ENCODE data around the gene NEK5.

The NEK5 gene

DNA sequence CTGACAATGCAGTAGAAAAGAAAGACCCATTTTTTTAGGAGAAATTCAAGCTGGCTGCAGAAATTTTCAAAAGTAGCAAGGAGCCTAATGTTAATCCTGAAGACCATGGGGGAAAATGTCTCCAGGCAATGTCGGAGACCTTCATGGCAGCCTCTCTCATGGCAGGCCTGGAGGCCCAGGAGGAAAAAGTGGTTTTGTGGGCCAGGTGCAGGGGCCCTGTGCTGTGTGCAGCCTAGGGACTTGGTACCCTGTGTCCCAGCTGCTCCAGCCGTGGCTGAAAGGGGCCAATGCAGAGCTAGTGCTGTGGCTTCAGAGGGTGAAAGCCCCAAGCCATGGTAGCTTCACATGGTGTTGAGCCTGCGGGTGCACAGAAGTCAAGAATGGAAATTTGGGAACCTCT lies 112.6 kb downstream of the NEK5 start:
- no peak for DNase-seq (ENCODE audit: low read depth in 1 of 2, low spot score in 1 of 2)
- in situ Hi-C loops (cut with HindIII; ENCODE audit: low pct_unique_long_range_greater_than_20kb, low sequenced_read_pairs), result no loop called here

DNA sequence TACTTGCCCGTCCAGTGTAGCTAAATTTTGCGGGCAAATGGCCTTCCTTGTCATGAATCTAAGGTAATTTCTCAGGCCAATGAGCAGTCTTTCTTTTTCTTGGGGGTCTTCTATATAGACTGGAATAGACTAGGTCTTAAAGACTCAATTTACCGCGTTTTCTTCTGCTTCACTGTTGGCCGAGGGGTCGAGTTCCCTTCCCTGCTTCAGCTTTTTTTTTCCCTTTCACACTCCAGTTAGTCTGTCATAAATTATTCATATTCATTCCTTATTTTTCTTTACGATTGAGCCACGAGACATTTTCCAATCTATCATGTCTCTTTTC lies 116.4 kb downstream of the NEK5 start:
- DNase-seq (ENCODE audit: low read depth in 1 of 2, low spot score in 1 of 2), result no peak
- in situ Hi-C loops (cut with HindIII; ENCODE audit: low pct_unique_long_range_greater_than_20kb, low sequenced_read_pairs), result no loop called here
- TF ChIP-seq JUND (IDR thresholded peaks at IDR 0.05; ENCODE audit: low read depth), result no peak

More for the DNA sequence above, 112.6 kb downstream of the NEK5 start:
- no peak for TF ChIP-seq JUND (IDR thresholded peaks at IDR 0.05; ENCODE audit: low read depth)

DNA sequence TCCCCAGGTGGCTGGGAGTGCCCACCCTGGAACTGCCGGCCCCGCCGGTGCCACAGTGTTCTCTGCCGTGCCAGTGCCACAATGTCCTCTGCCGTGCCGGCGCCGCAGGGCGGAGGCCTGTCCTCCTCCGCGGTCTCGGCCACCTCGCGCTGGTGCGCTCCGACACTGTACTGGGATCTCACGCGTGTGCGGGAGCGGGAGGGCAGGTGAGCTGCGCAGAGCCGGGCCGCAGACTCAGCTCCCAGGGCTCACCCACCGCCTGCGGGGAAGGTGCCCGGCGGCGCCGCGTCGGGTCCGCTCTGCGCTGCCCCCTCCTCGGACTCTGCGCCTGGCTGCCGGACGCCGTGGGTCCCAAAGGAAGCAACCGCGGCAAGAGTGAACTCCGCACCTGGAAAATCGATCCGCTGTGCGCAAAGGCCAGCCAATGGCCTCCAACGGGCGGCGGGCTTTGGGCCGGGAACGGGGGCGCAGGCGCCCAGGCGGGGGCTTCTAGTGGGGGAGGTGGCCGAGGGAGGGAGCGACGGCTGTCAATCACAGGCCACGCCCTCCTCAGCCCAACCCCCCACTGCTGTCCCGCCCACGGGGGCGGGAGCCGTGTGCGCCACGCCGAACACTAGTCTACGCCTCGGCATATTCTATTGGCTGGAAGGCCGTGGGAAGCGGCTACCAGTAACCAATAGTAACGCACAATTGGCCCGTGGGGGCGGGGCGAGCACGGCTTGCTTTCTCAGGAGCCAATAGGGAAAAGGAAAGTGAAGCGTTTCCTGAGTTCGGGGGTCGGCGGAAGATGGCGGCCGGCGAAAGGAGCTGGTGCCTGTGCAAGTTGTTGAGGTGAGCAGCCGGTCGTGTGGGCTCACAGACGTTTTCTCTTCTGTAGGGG lies 117.0 kb downstream of the NEK5 start, which contains the start of gene ALG11:
Gene ALG11 (plus strand): TSS at position 767 of the 880 bp plus-strand sequence. CDS start 21 bp downstream, at position 788.
- no peak for TF ChIP-seq JUND (IDR thresholded peaks at IDR 0.05; ENCODE audit: low read depth)
- in situ Hi-C loops (cut with HindIII; ENCODE audit: low pct_unique_long_range_greater_than_20kb, low sequenced_read_pairs), result no loop called here

DNA sequence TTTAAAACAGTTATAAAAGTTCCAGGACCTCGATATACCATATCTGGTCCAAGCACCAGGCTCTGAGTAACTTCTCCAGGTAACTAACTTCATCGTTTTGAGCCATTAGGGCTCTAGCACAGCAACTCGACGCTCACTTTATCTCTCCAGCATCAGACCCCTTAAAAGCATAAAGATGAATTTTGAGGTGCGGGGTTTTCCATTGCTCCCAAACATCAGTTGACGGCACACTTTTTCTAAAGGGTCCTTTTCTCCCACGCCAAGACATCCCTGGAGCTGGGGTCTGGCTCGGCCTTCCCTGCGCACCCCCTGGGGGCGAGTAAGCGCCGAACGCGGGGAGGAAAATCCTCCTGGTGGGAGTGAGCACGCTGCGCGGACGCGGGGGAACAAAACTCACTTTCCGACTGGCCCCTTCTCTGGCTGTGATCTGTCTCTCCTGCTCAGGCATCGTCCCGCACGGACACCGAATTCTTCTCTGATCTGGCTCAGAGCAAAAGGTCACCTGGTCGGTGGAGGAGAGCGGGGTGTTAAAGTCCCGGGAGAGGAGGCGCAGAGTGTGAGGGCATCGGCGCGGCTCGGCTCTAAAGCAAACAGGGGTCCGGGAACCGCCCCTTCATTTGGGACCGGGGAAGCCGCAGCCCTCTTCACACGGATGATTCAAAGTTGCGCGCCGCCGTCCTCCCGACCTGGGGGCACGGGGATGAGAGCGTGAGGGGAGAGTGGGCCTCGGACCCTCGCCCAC lies 117.8 kb downstream of the NEK5 start, which contains the start of gene ATP7B:
Gene ATP7B (minus strand): TSS at position 561 of the 742 bp plus-strand sequence. CDS start 113 bp downstream, at position 448.
- no peak for DNase-seq (ENCODE audit: low read depth in 1 of 2, low spot score in 1 of 2)
- in situ Hi-C loops (cut with HindIII; ENCODE audit: low pct_unique_long_range_greater_than_20kb, low sequenced_read_pairs), result no loop called here

More for the DNA sequence above, 117.0 kb downstream of the NEK5 start, which contains the start of gene ALG11:
- peak; percentile 90 to 98 for DNase-seq (ENCODE audit: low read depth in 1 of 2, low spot score in 1 of 2)

DNA sequence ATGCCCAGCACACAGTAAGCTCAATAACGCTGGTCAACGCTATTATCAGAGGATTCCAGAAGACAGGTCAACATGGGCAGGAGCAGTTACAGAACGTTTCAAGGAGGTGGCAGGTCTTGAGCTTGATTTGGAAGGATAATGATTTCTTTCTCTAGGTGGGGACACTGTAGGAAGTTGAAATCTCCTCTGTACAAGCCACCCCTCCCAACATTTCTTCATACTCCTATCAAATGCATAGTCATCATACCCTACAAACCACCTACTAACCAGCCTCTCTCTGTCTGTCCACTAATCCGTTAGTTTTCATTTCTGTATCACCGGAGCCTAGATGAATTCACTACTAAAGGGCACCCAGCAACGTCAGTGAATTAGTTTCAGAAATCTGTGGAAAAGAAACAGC lies 118.9 kb downstream of the NEK5 start:
- in situ Hi-C loops (cut with HindIII; ENCODE audit: low pct_unique_long_range_greater_than_20kb, low sequenced_read_pairs), result no loop called here
- TF ChIP-seq JUND (IDR thresholded peaks at IDR 0.05; ENCODE audit: low read depth), result no peak
- DNase-seq (ENCODE audit: low read depth in 1 of 2, low spot score in 1 of 2), result no peak

More for the DNA sequence above, 117.8 kb downstream of the NEK5 start, which contains the start of gene ATP7B:
- TF ChIP-seq JUND (IDR thresholded peaks at IDR 0.05; ENCODE audit: low read depth), result no peak

DNA sequence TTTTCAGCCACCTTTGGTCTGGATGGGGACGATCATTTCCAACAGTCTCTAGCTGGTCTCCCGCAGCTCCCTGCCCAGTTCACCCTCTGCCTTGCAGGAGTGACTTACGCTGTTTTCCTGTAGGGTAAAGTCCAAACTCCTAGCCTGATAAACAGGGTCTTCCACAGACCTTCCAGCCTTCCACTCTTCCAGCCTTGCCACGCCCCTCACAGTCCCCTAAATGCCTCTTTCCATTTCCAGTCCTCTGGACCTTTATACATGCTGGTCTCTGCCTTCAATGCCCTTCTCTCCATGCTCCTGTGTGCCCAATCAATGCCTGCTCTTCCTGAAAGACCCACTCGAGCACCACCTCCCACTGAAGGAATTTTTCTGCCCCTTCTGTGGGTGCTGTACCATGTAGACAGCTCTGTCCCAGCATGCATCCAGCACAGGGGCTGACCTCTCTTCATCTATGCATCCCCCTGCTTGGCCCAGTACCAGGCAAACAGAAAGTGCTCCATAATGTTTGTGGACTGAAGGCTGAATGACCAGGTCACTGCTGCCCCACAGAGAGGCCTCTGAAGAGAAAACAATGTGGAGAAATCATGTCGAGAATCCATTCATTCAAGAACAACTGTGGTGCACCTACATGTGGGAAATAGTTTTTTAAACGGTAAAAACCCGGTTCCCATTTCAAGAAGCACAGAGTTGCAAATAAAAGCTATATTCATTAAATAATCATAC lies 122.2 kb downstream of the NEK5 start:
- no peak for DNase-seq (ENCODE audit: low read depth in 1 of 2, low spot score in 1 of 2)
- in situ Hi-C loops (cut with HindIII; ENCODE audit: low pct_unique_long_range_greater_than_20kb, low sequenced_read_pairs), result no loop called here
- TF ChIP-seq JUND (IDR thresholded peaks at IDR 0.05; ENCODE audit: low read depth), result no peak

DNA sequence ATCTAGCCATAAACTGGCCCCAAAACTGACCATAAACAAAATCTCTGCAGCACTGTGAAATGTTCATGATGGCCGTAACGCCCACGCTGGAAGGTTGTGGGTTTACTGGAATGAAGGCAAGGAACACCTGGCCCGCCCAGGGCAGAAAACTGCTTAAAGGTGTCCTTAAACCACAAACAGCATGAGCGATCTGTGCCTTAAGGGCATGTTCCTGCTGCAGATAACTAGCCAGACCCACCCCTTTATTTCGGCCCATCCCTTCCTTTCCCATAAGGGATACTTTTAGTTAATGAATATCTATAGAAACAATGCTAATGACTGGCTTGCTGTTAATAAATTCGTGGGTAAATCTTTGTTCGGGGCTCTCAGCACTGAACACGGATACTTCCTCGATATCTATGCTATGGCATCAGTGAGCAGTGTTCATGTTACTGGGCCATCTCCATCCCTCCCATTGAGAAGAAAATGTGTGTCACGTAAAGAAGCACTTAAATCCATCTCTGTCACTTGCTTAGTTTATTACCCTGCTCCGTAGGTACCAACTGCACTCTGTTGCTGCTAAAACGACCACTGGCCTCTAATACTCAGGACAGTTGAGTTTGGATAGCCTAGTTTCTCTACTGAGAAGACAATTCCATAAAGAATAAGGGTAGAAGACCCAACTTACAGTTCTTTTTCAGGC lies 122.9 kb downstream of the NEK5 start:
- DNase-seq (ENCODE audit: low read depth in 1 of 2, low spot score in 1 of 2), result no peak
- TF ChIP-seq JUND (IDR thresholded peaks at IDR 0.05; ENCODE audit: low read depth), result no peak
- in situ Hi-C loops (cut with HindIII; ENCODE audit: low pct_unique_long_range_greater_than_20kb, low sequenced_read_pairs), result no loop called here

DNA sequence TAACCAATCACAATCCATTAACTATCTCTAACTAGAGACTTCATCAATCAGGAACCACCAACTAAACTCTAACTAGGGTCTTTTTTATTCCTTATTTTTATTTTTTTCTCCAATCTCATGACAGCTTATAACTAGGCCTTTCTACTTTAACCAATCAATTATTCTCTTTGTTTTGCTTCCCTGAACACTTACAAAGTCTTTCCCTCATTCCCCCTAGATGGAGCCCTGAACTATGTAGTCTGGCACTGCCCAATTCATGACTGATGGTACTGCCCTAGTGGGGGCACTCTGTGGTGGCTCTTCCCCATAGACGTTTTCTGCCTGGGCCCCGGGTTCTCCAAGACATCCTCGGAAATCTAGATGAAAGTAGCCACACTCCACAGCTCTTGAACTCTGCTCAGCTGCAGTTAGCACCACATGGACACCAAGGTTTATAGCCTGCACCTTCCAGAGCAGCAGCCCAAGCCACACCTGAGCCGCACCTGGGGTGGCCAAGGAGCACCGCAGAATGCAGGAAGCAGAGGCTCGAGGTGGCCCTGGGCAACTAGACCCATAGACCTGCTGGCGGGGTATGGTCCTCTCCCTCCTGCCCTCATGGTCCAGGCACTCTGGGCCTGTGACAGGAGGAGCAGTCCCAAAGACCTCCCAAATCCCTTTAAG lies 124.2 kb downstream of the NEK5 start:
- peak in 1 of 2 experiments; percentile 38 for DNase-seq (ENCODE audit: low read depth in 1 of 2, low spot score in 1 of 2)
- in situ Hi-C loops (cut with HindIII; ENCODE audit: low pct_unique_long_range_greater_than_20kb, low sequenced_read_pairs), result no loop called here
- no peak for TF ChIP-seq JUND (IDR thresholded peaks at IDR 0.05; ENCODE audit: low read depth)

DNA sequence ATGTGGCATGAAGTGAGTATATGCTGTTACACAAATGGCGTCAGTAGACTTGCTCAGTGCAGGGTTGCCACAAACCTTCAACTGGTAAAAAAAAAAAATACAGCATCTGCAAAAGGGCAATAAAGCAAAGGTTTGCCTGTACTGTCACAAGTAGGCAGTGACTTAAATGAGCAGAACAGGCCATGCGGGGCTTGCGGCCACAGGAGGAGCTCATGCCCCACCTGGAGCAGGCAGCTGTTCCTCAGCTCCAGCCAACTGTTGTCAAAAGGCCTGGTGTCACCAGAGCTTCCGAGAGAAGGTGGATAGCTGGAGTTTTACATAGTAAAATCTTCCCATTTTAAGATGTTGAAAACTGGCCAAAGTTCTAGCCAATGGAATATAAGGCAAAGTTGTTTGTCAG lies 125.3 kb downstream of the NEK5 start:
- TF ChIP-seq JUND (IDR thresholded peaks at IDR 0.05; ENCODE audit: low read depth), result no peak
- in situ Hi-C loops (cut with HindIII; ENCODE audit: low pct_unique_long_range_greater_than_20kb, low sequenced_read_pairs), result no loop called here
- DNase-seq (ENCODE audit: low read depth in 1 of 2, low spot score in 1 of 2), result no peak

DNA sequence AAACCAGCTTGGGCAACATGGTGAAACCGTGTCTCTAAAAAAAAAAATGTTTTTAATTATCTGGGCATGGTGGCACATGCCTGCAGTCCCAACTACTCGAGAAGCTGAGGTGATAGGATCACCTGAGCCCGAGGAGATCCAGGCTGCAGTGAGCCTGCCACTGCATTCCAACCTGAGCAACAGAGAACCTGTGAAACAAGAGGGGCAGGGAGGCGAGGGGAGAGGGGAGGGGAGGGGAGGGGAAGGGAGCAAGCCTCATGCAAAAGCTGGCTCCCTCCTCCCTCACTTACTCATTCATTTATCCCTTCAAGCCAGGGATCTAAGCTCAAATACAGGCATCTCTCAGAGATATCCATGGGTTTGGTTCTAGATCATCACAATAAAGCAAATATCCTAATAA lies 126.5 kb downstream of the NEK5 start:
- TF ChIP-seq JUND (IDR thresholded peaks at IDR 0.05; ENCODE audit: low read depth), result no peak
- in situ Hi-C loops (cut with HindIII; ENCODE audit: low pct_unique_long_range_greater_than_20kb, low sequenced_read_pairs), result no loop called here
- DNase-seq (ENCODE audit: low read depth in 1 of 2, low spot score in 1 of 2), result peak in 1 of 2 experiments; percentile 47

DNA sequence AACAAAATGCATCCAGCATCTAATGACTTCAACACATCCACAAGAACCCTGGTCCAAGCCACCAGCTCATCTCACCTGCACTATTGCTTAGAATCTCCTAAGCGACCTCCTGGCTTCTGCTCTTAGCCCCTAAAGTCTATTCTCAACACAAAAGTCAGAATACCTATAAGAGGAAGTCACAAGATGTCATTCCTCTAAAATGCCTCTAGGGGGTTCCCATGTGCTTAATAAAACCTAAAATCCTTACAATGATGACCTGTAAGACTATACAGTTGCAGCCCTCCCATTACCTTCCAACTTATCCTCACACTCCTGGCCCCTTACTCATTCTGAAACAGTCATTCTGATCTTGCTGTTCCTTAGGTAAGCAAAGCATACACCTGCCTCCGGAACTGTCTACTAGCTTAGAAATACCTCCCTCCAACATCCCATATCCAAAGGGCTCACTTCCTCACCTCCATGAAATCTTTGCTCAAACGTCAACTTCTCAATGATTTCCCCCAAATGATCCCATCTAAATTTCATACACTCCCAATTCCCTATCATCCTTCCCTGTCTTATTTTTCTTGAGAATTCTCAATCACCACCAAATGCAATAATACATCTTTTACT lies 127.6 kb downstream of the NEK5 start:
- TF ChIP-seq JUND (IDR thresholded peaks at IDR 0.05; ENCODE audit: low read depth), result no peak
- peak in 1 of 2 experiments; percentile 58 for DNase-seq (ENCODE audit: low read depth in 1 of 2, low spot score in 1 of 2)
- in situ Hi-C loops (cut with HindIII; ENCODE audit: low pct_unique_long_range_greater_than_20kb, low sequenced_read_pairs), result no loop called here
